GM18502 (cell line): ENCODE measurements around the gene IL17RC.
A peak's percentile ranks its signal among the peaks of the same experiment; 100 is the strongest.
"Not testable (repeated sequence)": the region's sequence is repeated elsewhere in the genome, so short reads cannot be mapped to it uniquely, and the experiment has no call there.

Experiments used
- ATAC-seq: cut with Tn5 transposase; IDR thresholded peaks from one replicate; pipeline ENCODE4 v1.9.1; 2021; ENCODE audit warnings: mild to moderate bottlenecking; ENCODE audit not compliant: unreplicated experiment, poor library complexity

Gene IL17RC

DNA sequence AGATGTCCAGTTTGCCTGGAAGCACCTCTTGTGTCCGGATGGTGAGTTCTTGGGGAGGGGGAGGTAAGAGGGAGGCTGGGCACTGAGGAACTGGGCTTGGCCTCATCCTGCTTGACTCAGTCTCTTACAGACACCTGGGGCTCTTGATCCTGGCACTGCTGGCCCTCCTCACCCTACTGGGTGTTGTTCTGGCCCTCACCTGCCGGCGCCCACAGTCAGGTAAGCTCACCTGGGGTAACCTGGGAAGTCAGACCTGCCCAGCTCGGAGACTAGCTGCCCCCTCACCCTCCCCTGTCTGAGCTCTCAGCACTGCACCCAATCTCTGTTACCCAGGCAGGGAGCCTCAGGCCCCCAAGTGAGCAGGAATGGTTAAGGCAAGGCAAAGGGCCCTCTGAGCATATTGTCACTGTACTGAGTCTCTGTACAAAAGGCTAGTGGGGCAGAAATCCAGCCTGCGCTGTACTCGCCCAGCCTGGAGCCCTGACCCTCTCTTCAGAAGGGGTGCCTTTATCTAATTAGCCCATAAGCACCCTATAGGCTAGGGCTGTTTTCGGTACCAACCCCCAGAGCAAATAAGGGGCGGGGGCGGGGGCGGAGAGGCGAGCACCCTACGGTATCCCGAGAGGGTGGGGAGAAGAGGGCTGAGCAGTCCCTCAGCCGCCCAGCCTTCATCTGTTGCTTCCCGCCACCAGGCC lies 2.2 kb upstream of the IL17RC start:
- no peak for ATAC-seq

DNA sequence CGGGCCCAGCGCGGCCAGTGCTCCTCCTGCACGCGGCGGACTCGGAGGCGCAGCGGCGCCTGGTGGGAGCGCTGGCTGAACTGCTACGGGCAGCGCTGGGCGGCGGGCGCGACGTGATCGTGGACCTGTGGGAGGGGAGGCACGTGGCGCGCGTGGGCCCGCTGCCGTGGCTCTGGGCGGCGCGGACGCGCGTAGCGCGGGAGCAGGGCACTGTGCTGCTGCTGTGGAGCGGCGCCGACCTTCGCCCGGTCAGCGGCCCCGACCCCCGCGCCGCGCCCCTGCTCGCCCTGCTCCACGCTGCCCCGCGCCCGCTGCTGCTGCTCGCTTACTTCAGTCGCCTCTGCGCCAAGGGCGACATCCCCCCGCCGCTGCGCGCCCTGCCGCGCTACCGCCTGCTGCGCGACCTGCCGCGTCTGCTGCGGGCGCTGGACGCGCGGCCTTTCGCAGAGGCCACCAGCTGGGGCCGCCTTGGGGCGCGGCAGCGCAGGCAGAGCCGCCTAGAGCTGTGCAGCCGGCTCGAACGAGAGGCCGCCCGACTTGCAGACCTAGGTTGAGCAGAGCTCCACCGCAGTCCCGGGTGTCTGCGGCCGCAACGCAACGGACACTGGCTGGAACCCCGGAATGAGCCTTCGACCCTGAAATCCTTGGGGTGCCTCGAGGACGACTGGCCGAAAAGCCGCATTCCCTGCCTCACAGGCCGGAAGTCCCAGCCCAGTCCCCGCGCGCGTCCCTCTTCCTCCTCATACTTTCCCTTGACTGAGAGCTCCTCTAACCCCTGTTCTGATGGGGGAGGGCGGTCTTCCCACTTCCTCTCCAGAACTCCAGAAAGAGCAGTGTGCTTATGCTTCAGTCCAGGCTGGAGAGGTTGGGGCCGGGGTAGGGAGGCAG lies 1.4 kb upstream of the IL17RC start:
- no peak for ATAC-seq

DNA sequence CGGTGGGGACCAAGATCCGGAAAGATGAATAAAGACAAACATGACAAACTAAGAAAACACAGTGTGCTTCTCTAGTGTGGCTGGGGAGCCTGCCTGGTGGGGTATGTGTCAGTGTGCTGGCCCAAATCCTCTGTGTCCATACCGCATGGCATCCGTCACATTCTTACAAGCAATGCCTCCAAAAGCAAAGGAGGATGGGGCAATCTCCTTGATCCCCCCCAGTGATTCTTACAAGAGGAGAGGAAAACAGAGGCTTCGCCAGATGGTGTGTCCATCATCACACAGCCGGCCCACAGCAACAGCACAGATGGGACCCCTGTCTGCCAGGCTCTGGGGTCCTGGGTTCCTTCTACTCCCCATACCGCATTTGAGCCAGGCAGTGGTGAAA lies 558 bp upstream of the IL17RC start:
- no peak for ATAC-seq

DNA sequence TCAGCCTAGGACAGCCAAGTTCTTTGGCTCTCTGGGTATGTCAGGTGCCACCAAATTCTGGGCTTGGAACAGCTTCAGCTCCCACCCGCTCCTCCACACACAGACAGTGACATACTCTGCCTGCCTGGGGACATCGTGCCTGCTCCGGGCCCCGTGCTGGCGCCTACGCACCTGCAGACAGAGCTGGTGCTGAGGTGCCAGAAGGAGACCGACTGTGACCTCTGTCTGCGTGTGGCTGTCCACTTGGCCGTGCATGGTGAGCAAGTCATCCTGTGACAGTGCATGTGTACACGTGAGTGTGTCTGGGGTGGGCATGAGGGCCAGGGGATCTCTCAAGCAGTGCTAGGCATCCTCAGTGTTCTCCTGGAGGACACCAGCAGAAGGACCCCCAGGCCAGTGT lies 922 bp downstream of the IL17RC start:
- no peak for ATAC-seq

DNA sequence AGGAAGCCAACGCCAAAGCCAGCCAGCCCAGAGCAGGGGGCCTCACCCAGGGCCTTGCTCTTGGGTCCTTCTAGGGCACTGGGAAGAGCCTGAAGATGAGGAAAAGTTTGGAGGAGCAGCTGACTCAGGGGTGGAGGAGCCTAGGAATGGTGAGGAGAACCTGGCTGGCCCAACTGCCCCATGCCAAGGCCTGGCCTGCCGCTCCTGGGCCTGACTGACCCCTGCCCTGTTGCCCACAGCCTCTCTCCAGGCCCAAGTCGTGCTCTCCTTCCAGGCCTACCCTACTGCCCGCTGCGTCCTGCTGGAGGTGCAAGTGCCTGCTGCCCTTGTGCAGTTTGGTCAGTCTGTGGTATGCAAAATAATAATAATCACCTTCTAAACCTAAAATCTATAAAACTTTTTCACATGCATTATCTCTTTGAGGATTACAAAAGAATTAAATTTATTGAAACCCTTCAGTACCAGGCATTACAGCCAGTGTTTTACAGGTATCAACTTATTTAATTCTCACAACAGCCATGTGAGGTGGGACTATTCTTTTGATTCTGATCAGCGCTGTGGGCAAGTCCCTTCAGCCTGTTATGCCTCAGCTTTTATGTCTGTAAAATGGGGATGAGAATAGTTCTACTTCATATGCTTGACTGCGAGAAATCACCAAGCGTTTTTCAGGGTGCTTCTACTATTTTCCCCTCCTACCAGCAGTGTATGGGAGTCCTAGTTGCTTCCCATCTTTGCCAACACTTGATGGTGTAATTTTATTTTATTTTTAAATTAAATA lies 1.6 kb downstream of the IL17RC start:
- no peak for ATAC-seq

- ATAC-seq = no peak
Measured at GRCh38 chr3:9928158-9928557, 11.3 kb downstream of the IL17RC start.

- no peak for ATAC-seq
Measured at GRCh38 chr3:9930804-9931418, 14.0 kb downstream of the IL17RC start.

DNA sequence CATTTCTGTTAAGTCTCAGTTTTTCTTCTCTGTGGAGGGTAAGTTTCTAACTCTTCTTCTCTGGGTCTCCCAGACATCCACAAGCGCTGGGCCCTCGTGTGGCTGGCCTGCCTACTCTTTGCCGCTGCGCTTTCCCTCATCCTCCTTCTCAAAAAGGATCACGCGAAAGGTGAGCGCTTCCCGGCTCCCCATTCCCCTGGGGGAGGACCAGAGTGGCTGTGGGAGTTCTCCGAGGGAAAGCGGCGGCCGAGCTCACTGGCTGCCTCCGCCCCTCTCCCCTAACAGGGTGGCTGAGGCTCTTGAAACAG lies 15.6 kb downstream of the IL17RC start:
- no peak for ATAC-seq

DNA sequence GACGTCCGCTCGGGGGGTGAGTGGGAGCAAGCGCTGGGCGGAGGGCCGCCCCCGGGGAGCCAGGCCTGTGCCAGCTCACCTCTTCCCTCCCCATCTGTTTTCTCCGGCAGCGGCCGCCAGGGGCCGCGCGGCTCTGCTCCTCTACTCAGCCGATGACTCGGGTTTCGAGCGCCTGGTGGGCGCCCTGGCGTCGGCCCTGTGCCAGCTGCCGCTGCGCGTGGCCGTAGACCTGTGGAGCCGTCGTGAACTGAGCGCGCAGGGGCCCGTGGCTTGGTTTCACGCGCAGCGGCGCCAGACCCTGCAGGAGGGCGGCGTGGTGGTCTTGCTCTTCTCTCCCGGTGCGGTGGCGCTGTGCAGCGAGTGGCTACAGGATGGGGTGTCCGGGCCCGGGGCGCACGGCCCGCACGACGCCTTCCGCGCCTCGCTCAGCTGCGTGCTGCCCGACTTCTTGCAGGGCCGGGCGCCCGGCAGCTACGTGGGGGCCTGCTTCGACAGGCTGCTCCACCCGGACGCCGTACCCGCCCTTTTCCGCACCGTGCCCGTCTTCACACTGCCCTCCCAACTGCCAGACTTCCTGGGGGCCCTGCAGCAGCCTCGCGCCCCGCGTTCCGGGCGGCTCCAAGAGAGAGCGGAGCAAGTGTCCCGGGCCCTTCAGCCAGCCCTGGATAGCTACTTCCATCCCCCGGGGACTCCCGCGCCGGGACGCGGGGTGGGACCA lies 16.1 kb downstream of the IL17RC start:
- ATAC-seq = peak; percentile 59

DNA sequence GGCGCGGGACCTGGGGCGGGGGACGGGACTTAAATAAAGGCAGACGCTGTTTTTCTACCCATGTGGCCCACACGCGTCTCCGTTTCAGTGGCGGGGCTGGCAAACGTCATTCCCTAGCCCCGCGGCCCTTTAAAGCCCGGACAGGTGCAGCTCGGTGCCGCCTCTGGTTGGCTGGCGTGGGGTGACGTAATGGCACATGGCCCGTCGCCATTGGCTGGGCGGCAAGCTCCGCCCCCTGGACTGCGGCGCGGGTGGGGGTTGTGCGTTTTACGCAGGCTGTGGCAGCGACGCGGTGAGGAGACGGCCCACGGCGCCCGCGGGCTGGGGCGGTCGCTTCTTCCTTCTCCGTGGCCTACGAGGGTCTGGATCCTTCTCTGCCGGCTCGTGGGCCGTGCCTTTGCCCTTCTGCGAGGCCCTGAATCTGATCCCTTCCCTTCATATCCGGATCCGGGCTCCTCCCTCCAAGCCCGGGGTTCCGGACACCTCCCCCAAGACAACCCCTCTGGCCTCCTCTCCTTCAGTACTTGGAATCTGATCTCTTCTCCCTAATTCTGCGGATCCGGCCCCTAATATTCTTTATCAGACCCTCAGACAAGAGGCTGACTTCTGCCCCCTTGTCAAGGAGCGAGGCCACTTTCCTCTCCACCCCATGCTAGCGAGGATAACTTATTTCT lies 16.8 kb downstream of the IL17RC start, which contains the start of gene CRELD1:
Gene CRELD1, plus strand, starts transcription at position 274 of the 674 bp plus-strand sequence. CDS start 605 bp downstream, outside the sequence.
- ATAC-seq = peak; percentile 91

DNA sequence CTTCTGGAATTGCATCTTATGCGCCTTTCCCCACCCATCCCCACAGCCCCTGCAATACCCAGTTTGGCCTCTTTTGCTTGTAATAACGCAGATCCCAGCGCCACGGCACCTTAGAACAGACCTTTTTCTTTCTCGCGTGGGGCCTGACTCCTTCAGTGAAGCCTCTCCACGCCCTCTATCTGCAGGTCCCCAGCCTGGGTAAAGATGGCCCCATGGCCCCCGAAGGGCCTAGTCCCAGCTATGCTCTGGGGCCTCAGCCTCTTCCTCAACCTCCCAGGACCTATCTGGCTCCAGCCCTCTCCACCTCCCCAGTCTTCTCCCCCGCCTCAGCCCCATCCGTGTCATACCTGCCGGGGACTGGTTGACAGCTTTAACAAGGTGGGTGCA lies 17.3 kb downstream of the IL17RC start:
- peak; percentile 1 for ATAC-seq

GRCh38 chr3:9934993-9935392 lies 18.1 kb downstream of the IL17RC start:
- no peak for ATAC-seq

DNA sequence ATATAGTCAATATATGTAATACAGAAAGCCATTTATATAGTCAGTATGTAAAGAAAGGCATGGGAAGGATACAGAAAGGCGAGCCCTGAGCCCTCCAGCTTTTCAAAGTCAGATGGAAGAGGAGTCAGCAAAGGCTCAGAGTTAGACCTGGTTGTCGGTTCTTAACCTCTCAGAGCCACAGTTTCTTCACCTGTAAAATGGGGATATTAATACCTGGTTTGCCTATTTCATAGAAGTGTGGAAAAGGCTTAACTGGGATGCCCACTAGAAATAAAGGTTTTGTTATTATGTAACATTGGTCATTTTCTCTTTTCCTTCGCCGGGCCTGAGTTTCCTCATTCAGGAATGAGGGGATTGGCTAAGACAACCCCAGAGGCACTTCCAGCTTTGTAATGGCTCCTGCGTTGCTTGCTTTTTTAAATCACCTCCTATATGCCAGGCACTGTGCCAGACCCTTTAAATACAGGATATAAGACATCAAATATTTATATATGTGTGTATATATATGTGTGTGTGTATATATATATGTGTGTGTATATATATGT lies 19.1 kb downstream of the IL17RC start:
- no peak for ATAC-seq

- no peak for ATAC-seq
Measured at GRCh38 chr3:9937486-9938238, 20.8 kb downstream of the IL17RC start.

GRCh38 chr3:9938966-9939365 lies 22.1 kb downstream of the IL17RC start:
- no peak for ATAC-seq

DNA sequence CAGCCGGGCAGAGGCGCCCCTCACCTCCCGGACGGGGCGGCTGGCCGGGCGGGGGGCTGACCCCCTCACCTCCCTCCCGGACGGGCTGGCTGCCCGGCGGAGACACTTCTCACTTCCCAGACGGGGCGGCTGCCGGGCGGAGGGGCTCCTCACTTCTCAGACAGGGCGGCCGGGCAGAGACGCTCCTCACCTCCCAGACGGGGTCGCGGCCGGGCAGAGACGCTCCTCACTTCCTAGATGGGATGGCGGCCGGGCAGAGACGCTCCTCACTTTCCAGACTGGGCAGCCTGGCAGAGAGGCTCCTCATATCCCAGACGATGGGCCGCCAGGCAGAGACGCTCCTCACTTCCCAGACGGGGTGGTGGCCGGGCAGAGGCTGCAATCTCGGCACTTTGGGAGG lies 23.0 kb downstream of the IL17RC start:
- not testable (repeated sequence) for ATAC-seq

DNA sequence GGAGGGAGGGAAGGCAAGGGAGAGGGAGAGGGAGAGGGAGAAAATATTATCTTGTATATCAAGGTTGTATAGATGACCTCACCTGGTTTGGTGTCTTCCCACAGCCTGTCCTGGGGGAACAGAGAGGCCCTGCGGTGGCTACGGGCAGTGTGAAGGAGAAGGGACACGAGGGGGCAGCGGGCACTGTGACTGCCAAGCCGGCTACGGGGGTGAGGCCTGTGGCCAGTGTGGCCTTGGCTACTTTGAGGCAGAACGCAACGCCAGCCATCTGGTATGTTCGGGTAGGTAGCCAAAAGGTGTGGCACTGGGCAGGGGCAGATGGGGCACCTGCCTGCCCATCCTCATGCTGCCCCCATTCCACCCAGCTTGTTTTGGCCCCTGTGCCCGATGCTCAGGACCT lies 23.8 kb downstream of the IL17RC start:
- ATAC-seq = no peak

DNA sequence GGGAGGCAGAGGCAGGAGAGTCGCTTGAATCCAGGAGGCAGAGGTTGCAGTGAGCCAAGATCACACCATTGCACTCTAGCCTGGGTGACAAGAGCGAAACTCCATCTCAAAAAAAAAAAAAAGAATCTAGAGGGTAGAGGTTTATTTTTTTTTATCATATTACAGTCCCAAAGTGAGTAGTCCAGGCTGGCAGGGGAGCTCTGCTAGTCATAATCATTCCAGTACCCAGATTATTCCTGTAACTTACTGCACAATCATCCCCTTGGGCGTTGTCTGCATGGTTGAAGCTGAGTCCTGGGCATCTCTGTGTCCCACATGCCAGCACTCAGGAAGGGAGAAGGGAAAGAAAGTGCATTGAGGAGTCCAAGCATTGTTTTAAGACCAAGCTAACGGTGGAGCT lies 25.3 kb downstream of the IL17RC start:
- ATAC-seq = no peak
